GM21515 (cell line): ENCODE measurements around the gene BRD2.
A peak's percentile ranks its signal among the peaks of the same experiment; 100 is the strongest.
"Not testable (repeated sequence)": the region's sequence is repeated elsewhere in the genome, so short reads cannot be mapped to it uniquely, and the experiment has no call there.

Experiments
- ATAC-seq: cut with Tn5 transposase; IDR thresholded peaks from one replicate; pipeline ENCODE4 v1.9.1; 2021; ENCODE audit not compliant: unreplicated experiment

BRD2 gene

DNA sequence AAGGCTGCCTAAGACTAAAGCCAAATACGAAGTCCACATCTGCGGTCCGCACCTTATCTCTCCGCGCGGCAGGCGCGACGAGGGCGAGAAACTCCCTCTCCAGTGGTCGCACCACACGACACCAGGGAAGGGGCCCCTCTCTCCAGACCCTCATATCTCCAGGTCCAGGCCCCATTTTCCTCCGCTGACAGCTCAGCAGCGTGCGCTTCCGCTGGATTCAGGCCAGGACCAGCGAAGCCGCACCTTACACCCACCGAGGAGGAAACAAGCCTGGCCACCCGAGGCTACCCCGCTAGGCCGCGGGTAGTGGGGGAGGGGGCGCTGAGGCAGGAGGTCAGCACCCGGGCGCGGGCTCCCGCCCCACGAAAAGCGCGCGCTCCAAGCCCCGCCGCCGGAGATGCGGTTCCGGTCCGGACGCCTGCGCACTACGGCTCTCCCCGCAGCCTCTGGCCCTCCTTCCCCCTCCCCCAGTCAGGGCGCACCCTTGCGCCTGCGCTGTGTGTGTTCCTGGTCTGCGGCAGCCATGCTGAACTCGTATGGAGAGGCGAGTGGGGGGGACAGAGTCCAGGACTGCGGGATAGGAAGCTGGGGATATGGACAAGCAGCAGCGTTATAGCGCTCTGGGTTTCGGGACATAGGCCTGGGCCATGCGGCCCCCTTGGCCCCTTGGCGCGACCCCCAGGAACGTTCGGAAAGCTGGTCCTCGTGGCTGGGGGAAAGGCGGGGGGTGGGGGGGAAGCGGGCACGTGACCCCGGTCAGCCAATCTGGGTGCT lies at the start of gene BRD2:
Gene BRD2 (plus strand): TSS at position 502 of the 774 bp plus-strand sequence. CDS start 4,305 bp downstream, outside the sequence.
- peak; percentile 31 for ATAC-seq

DNA sequence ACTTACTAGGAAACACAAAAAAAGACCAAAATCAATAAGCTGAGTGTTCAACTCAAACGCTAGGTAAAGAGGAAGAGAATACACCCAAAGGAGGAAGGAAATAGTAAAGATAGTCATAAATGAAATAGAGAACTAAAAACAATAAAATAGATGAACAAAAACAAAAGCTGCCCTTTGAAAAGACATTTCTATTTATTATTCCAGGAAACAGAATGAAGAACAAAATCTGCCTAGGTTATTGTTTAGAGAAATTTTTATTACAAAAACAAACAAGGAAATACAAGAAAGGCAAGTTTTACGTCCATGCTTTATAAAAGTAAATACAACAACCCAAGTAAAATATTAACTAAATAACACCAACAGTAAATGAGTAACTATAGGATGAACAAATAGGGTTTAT lies 47.7 kb upstream of the BRD2 start:
- no peak for ATAC-seq

DNA sequence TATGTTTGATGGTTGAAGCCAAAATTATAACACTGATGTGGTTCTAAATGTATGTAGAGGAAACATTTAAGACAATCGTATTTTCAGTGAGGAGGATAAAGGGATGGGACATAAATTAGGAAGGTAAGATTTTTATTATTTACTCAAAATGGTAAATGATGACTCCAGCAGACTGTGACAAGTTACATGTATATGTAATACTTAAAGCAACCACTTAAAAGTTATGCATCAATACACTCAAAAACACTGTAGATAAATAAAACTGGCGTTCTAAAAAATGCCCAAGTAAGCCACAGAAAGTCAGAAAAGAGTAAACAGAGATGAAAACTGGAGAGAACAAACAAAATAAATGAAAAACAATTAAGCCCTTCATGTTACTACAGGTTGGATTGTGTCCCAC lies 46.3 kb upstream of the BRD2 start:
- no peak for ATAC-seq

DNA sequence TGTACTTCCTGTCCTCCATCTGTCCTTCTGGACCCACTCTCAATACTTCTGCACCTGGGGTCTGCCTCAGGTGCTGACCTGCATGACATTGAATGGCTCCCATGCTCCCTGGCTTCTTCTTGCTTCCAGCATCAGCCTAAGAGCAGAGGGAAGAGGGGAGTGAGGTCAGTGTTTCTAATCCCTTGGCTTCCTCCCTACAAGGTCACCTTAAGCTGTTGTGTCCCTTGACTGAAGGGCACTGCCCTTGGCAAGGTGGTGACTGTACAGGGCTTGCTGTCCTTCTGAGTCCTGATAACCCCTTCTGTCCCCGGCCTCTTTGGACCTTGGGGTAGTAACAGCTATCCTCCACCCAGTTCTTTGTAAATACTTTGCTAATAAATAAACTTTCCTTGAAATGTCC lies 37.2 kb upstream of the BRD2 start:
- no peak for ATAC-seq

DNA sequence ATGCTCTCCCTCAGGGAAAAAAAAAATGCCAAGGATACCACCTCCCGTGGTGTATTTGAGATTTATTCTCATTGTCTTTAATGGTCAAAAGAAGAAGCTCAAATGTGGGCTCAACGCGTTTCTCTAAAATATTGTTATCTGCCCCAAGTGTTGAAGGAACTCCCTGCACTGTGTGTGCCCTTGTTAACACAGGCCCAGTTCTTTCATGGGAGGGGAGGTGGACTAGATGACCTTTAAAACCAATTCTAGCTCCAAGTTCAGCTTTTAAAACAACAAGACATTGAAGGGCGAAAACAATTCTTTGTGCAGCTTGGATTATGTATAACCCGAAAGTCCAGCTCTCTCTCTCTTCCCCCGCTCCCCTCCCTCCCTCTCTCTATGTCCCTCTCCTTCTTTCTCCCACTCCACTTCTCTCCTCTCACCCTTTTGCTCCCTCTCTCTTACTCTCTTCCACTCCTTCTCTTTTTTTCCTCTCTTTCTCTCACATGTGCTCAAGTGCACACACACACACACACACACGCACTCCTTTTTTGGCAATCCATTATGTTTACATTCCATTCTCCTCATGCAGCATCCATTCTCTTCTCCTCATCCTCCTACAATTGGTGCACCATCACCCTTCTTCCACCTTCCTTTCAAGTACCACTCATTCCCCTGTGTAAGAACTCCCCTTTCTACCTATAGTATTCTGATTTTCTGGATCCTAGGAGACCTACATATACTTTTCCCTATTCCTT lies 36.1 kb upstream of the BRD2 start:
- no peak for ATAC-seq

DNA sequence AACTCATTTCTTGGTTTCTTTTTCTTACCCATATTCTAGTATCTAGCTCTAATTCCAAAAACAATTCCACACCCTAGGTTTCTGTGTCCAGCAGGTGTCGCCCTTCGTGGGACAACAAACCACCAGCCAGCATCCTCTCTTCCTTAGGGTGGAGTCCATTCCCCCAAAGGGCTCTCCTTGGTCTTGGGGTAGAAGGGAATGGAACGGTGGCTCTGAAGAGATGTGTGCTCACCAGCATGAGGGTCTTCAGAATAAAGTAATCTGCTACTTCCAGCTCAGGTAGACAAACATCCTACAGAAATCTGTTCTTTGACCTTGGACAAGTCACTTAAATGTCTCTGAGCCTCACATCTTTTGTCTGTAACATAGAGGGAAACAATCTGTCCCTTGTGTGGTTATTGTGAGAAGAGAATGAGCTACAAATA lies 34.7 kb upstream of the BRD2 start:
- ATAC-seq = no peak

DNA sequence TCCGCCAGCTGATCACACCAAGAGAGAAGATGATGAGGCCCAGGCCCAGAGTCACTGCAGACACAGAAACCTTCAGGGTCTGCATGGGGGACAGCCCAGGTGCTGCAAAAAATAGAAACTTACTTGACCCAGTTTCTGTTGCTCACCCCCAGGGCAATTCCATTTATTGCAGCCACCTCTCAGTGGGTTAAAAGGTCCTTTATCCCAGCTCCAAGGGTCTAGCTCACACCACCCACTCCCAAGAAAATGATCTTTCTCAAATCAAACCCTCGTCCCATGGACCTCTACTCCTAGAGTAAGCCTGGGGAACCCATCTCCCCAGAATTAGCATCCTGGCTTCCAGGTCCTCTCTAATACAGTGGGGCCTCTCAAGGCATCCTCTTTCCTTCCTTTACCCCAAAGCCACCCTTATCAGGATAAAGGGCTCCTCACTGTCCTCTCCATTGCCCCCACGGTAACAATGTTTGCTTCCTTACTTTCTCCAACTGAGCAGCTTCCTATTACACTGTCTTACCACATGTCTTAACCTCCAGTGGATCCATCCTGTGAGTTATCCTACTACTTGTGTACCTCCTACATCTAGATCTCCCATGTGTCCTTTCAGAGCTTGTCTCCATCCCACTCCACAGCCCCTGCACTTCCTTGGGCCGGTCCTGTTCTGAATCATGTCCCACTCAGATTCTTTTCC lies 32.7 kb upstream of the BRD2 start:
- ATAC-seq = no peak

DNA sequence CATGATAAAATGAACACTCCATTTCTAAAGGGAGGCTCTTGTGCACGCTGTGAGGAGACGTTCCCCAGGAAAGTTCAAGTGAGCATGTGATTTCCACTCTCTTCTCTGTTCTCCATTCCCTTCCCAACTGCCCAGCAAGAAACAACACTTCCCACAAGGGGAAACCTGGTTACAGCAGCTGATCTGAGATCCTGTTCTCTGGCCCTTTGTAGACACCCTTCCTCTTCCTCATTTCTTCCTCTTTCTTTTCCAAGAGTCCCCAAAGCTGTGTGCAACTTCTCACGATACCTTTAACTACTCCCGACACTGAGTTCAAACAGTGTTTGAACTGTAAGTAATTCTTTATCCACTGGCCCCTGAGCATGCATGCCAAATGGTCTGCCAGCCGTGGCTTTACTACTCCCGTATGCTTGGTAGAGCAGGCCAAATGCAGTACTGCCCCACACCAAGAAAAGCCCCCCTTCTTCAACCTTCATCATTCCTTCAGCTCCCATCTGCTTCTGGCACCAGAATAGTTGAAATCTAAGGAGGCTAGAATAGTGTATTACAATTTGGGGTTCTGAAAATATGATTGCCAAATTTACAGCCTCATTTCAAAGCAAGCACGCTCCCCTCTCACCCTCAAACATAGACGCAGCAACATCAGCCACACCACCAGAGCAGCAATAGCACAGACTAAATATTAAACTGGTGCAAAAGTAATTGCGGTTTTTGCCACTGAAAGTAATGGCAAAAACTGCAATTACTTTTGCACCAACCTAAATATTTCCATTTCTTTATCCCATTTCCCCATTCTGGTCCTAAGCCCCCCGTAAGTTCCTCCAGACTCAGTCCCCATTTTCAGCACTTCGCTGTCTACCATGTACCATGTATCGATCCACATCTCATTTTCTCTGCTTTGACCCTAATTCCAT lies 31.9 kb upstream of the BRD2 start:
- ATAC-seq = no peak

DNA sequence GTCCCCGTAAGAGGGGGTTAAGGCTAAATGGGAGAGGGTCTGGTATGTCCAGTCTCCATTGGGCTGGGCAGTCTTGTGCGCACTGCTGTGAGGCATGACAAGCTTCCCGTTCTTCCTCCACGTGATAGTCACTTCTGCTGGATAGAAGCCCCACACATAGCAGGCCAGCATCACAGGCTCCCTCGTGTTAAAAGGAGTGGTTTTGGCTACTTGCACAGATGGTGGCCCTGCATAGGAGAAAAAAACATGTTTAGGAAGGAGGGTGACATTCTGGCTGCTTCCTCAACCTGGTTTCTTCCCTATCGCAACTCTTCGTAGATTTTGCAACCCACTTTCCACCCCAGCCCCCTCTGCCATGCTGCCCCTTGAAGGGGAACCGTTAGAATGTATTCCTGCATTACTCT lies 31.2 kb upstream of the BRD2 start:
- no peak for ATAC-seq

DNA sequence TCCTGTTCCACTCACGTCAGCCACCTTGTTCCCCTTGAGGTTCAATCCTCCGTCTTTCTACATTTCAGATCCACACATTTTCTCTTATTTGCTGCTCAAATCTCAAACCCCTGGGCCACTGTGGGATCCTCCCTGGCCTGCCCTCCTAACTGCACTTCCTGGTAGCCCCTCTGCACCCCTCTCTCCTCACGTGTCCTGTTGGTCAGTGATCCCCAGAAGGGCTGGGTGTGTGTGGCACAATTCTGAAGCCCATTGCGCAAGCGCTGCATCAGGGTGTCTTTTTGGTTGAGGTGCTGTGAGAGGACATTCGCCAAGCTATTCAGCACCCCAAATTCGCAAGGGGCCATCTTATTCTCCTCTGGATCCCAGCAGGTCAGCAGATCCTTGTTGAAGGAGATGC lies 29.9 kb upstream of the BRD2 start:
- ATAC-seq = no peak

DNA sequence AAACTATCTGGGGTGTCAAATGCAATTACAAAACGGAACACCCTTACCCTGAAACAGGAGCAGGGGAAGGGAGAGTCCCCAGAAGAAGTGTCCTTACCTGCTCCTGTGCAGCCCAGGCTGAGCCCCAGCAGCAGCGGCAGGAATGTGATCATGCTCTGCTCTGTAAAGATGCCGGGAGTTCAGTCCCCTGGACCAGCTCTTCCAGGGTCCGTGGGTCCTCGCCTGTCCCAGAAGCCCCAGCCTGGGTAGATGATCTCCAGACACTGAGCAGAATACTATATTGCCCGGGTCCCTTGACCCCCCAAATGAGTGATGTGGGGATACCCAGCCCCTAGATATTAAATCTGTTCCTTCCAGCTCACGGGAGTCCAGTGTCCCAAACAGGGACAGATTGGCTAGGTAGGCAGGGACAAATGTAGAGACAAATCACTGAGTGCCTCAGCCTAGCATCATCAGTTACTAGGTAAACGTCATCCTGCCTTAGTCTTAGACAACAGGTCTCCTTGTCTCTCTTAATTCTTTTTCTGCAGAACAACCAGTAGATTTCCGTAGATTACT lies 27.7 kb upstream of the BRD2 start, which contains the start of gene HLA-DMB:
Gene HLA-DMB (minus strand): TSS at position 373 of the 558 bp plus-strand sequence. CDS start 221 bp downstream, at position 152.
- ATAC-seq = peak; percentile 45

DNA sequence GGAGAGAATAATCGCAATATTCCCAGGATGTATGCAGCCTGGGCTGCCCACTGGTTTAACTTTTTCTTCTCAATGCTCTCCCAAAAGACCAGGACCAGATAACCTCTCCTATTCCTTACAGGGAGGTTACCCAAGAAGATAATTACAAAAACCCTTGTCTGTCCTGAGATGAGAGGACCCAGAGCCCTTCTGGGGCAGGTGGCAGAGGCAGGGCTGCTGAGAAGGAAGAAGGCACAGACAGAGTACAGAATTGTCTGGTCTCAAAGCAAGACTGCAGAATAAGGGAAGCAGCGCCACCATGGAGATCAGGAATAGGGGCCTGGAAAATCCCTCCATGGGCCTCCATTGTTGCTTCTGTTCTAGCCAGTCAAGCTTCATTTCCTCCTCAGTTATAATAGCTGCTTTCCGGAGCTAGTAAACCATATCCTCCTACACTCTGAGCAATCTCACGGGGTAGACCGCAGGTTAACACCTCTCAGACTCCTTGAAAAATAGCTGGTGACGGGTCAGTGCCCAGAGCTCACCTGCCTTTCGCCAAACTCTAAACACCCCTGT lies 27.1 kb upstream of the BRD2 start:
- ATAC-seq = peak; percentile 45

DNA sequence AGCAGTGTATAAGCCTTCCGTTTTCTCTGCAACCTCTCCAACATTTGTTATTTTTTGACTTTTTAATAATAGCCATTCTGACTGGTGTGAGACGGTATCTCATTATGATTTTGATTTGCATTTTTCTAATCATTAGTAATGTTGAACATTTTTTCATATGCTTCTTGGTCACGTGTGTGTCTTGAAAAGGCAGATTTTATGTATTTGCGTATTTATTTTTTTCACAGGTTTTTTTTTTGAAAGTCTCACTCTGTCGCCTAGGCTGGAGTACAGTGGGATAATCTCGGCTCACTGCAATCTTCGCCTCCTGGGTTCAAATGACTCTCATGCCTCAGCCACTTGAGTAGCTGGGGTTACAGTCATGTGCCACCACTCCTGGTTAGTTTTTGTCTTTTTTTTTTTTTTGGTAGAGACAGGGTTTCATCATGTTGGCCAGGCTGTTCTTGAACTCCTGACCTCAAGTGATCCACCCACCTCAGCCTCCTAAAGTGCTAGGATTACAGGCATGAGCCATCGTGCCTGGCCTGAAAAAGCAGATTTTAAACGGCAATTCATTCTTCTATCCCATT lies 25.8 kb upstream of the BRD2 start:
- not testable (repeated sequence) for ATAC-seq

DNA sequence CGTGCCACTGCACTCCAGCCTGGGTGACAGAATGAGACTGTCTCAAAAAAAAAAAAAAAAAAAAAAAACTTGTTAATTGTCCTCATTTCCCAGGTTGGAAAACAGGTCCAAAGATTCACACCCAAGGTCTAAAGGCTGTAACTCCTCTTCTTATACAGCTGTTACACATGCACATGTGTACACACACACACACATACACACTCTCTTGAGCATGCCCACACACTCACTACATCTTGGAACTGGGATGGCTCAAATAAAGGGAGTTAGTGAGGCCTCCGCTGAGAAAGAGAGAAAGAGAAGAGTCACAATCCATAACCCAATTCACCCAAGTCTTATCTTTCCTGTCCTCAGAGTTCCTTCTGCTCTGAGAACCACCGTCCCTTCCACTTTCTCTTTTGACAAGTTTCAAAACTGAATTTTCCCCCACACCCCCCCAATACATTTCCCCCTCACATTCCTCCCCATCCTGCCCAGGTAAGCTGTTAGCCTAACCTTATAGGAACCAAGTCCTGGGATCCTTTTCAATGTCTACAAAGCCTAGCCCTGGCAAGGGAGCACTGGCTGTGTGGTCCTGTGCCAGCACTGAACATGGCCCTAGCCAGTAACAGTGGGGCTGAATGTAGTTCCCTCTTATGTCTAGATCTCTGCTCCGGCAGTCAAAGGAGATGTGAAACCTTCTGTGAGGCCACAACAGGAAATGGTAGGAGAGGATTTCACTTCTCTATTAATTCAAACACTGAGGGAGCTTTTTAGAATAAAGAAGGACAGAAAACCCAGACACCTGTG lies 24.3 kb upstream of the BRD2 start:
- ATAC-seq = peak; percentile 44

DNA sequence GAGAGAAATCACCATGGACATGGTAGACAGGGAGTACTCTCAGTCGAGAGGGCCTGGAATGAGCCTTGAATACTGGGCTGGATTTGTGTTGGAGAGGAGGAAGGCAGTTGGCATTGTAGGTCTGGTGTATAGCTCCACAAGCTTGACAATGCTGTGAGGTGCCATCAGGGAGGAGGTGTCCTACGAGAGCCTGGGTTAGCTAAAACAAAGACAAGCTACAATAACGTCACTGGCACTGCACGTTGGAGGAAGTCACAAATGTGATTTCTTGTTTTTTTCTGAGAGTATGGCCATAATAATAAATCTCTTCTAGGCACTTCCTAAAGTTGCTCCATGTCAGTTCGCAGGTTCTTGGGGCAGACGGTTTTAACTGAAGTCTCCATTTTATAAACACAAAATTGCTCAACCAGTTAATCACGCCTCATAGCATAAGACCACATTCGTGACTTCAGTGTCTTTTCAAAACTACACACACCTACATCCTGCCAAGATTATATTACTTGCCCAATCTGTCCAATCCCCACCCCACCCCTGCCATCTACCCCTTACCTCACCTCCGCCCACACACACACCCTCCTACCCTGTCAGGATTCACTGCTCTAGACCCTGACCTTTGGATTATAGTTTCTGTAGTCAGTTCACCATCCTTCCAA lies 23.2 kb upstream of the BRD2 start:
- ATAC-seq = no peak

DNA sequence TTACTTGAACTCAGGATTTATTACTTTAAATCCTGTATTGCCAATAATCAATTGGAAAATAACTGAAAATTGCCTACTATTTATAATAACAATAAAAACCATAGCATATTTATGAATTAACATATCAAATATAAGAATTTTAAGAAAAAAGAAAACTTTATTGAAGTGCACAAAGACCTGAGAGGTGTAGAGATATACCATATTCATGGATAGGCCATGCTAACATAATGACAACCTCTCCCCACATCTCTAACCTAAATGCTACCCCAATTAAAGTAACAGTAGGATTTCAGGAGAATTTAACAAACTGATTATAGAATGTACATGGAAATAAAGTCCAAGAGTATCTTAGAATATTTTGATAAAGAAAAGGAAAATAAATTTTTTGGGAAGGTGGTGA lies 22.4 kb upstream of the BRD2 start:
- ATAC-seq = no peak

DNA sequence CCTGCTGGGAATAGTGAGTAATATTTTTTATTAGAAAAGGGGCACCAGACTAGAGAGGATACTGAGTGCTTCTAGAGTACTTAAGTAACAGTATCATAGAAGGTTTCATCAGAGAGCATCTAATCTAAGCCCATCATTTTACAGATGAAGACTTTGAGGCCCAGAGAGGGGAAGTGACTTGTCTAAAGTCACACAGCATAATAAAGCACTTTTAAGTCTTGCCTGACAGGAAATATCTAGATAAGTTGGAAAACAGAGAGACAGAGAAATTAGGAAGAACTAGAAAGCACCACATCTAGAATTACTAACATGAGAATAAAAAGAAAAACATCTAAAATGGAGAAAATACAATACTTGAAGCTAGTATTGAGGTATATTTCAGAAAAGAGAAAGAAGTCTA lies 21.5 kb upstream of the BRD2 start:
- no peak for ATAC-seq
